ENCODE data around the gene ASRGL1. TPM values are rescaled to one million over a fixed set of nuclear protein-coding genes. Genes with fewer than 3 reads are reported as not detected.

The ASRGL1 gene
- total RNA-seq, 2 experiments from 2014 or later, result 6.8 to 10.4 TPM

- ChIA-PET POLR2A (interaction anchor here (0.7 kb wide), 1 partner anchor 80 kb away, joined by 9 read pairs; no protein-coding TSS in a partner anchor), CTCF (interaction anchor here (4.0 kb wide), 1 partner anchor 154 kb away, joined by 12 read pairs; no protein-coding TSS in a partner anchor)
Measured at GRCh38 chr11:62388999-62389398, 51.8 kb downstream of the ASRGL1 start.

DNA sequence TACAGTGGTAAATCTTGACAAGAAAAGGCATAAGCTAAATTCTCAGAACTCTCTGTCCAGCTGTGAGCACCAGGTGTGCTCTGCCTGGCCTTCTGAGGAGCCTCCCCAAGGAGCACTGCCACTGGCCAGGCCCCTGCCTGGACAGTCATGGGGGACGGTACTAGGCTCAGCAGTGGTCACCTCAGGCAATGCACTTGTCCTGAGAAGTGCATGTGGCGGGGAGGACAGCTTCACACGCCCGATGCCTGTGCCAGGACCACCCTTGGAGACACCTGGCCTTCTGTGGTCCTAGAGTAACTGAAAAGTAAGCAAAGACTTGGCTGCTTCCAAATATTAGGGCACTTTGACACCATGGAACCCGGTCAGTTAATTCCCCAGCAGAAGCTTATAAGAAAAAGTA lies 53.0 kb downstream of the ASRGL1 start:
- CTCF ChIA-PET, result interaction anchor here (0.5 to 4.0 kb wide), 3 partner anchors 47 to 317 kb away, joined by 3 to 12 read pairs (median 3); partner anchors contain the start of gene BSCL2
- POLR2A ChIA-PET, result no interaction called here

DNA sequence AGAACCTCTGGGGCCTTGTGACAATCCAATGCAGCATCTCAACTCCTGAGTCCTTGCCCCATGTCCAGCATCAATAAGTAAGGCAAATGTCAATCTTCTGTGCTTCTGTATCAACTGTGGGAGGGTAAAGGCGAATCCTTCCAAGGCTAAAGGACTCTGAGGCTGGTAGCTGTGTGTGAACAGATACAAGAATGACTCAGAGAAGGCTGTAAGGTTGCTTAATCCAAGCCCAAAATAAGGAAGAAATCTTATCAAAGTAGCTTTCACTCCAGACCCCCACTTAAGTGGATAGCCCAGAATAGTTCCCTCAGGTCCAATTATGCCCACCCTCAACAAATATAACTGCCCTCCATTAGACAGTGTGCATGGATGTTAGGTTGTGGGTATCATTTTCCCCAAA lies 53.5 kb downstream of the ASRGL1 start:
- CTCF ChIA-PET, result interaction anchor here (0.8 to 4.0 kb wide), 4 partner anchors 34 to 316 kb away, joined by 3 to 12 read pairs (median 3); partner anchors contain the start of gene BSCL2
- POLR2A ChIA-PET, result no interaction called here

GRCh38 chr11:62391642-62392425 lies 54.6 kb downstream of the ASRGL1 start:
- ChIA-PET CTCF (interaction anchor here (0.8 to 4.0 kb wide), 5 partner anchors 15 to 315 kb away, joined by 3 to 12 read pairs (median 3); partner anchors contain the start of gene BSCL2), POLR2A (no interaction called here)

DNA sequence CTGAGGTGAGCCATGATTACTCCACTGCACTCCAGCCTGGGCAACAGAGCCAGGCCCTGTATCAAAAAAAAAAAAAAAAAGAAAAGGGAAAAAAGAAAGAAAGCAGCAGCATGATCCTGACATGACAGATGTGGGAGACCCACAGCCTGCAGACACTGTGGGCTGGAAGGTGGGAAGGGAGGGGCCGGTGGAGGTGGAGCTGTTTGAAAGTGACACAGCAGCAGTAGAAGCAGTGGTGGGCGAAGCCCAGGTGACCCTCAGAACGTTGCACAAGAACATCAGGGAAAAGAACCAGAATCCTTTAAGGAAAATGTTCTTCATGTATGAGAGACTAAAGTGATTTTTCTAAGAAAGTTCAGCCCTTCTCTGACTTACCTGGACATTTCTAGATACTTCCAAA lies 55.3 kb downstream of the ASRGL1 start:
- CTCF ChIA-PET, result interaction anchor here (0.5 to 4.0 kb wide), 6 partner anchors 10 to 310 kb away, joined by 3 to 12 read pairs (median 4); no protein-coding TSS in a partner anchor
- POLR2A ChIA-PET, result interaction anchor here (0.8 kb wide), 1 partner anchor 159 kb away, joined by 4 read pairs; no protein-coding TSS in a partner anchor

DNA sequence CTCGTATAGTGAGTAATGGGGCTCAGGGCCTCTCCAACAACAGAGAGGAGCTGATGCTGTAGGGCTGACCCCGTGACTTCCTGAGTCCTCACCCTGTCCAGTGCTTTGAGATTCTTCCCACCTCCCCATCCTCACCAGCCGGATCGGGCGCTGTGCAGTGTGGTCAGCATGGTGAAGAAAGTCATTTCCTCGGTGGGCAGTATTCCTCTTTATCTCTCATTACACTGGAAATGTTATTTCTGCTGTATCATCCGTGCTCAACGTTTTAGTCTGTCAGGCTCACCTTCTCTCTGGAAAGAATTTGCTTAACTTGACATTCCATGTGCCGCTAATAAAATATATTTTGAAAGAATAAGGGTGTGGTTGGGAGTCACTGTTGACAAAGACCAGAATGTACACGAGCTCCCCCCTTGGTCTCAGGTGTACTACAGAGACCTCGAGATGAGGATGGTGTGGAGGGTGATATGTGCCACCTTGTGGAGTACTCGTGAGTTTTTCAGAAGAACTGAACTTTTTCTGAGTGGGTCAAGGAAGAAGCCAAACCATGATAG lies 55.9 kb downstream of the ASRGL1 start:
- CTCF ChIA-PET, result interaction anchor here (0.5 to 1.3 kb wide), 4 partner anchors 9 to 302 kb away, joined by 3 to 5 read pairs (median 4); no protein-coding TSS in a partner anchor
- POLR2A ChIA-PET, result interaction anchor here (0.8 kb wide), 1 partner anchor 159 kb away, joined by 4 read pairs; no protein-coding TSS in a partner anchor

GRCh38 chr11:62393735-62394134 lies 56.5 kb downstream of the ASRGL1 start:
- POLR2A ChIA-PET, result no interaction called here
- CTCF ChIA-PET, result interaction anchor here (2.2 kb wide), 1 partner anchor 12 kb away, joined by 5 read pairs; no protein-coding TSS in a partner anchor

DNA sequence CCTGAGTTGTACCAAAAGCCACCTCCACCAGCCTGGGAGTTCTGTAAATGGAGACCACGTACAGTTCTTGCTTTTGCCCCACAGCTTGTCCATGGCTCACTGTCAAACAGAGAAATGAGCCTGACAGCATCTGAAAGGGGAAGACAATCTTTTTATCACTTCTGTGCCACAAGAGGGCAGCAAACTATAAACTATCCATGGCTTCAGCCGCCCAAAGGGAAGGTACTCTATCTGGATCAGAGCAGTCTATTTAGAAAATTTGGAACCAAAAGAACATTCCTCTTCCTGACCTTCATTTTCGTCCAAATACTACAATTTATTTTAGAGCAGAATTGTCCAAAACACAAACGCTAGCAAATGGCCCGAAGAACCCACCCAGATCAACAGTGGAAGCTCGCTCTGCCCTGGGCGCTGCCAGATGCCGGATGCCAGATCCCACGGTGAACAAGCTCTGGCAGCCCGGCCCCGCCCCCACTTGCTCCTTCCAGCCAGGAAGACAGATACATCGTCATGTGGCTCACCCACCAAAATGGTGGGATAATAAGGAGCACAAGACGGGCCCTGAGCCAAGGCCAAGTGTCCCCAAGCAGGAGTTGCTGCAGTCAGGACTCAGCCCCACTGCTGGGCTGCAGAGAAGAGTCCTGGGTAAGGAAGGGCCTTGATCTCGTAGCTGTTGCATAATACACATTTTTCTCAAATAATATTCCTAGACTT lies 57.7 kb downstream of the ASRGL1 start:
- POLR2A ChIA-PET, result interaction anchor here (0.5 to 0.6 kb wide), 2 partner anchors 308 to 356 kb away, joined by 4 to 5 read pairs; no protein-coding TSS in a partner anchor
- CTCF ChIA-PET, result interaction anchor here (0.7 to 2.2 kb wide), 8 partner anchors 13 to 299 kb away, joined by 4 to 11 read pairs (median 4); no protein-coding TSS in a partner anchor

- POLR2A ChIA-PET, result no interaction called here
- CTCF ChIA-PET, result interaction anchor here (1.1 to 2.2 kb wide), 6 partner anchors 10 to 163 kb away, joined by 3 to 11 read pairs (median 5); no protein-coding TSS in a partner anchor
Measured at GRCh38 chr11:62395885-62396551, 58.8 kb downstream of the ASRGL1 start.

DNA sequence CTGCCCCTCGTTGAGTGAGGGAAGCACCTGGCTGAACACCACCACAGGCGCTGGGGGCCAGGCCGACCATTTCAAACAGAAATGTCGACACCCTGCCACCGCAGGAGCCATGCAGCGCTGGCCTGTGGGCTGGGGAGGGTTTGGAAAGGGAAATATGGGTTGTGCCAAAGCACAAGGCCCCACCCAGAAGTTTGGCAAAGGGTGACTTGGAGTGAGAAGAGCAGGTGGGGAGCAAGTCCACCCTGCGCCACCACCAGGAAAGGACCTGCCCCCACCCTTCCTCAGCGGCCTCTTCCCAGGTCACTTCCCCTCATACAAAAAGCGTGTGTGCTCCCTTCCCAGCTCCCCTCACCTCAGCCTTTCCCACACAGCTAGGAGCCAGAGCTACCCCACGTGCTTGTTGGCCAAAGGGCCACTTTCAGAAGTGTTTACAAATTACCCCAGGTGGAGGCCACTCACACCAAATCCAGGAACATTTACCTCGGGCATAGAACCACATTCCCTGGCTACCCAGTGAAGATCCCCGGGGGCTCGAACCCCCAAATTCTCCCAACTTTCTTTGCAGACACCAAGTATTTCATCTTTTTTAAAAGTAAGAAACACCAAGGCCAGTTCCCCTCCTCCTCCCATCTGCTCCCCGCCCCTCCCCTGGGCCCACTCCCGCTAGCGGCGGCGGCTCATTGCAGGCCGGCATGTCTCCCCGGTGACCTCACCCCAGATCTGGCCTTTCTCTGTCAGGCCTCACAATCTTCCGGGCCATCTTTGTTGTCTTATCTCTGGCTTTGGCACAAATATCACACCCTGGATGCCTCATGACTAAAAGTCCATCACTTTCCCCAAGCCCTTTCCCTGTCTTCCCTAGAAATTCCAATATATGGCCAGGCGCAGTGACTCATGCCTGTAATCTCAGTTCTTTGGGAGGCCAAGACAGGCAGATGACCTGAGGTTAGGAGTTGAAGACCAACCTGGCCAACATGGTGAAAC lies 61.1 kb downstream of the ASRGL1 start:
- CTCF ChIA-PET, result interaction anchor here (1.0 to 1.1 kb wide), 2 partner anchors 145 to 270 kb away, joined by 3 to 5 read pairs; no protein-coding TSS in a partner anchor
- POLR2A ChIA-PET, result no interaction called here

- ChIA-PET POLR2A (no interaction called here), CTCF (interaction anchor here (1.0 to 1.1 kb wide), 2 partner anchors 144 to 269 kb away, joined by 3 to 5 read pairs; no protein-coding TSS in a partner anchor)
Measured at GRCh38 chr11:62399172-62399877, 62.1 kb downstream of the ASRGL1 start.

DNA sequence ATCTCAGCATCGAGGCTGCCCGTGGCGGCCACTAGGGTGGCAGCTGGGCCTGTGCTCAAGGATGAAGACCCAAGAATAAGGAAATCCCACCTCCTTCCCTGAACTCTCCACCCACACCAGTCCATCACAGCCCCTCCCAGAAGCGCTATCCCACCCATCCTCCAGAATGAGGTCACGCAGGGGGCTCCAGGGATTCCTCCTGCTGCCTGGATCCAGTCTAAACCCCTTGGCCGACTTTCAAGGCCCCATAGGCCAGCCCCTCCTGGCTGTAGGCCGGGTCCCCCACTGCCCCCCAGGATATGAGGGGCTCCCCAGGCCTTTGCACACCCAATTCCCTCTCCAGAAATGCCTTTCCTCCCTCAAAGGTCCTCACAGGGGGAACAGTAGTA lies 62.6 kb downstream of the ASRGL1 start:
- POLR2A ChIA-PET, result no interaction called here

DNA sequence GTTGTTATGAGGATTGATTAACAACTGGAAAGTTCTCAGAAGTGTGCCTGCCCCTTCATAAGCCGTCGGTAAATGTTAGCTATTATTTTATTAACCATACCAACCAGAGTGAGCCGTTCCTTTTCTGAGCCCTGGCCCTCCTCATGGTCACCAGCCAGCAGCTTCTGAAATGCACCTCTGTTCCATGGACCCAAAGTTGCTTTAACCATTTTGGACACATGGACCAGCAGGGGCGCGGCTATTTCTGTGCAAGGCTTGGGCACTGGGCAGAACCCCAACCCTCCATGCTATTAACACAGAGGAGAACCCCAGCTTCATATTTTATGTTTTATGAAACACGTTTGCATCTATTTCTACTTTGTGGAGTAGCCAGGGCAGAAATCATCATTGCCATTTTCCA lies 63.0 kb downstream of the ASRGL1 start:
- CTCF ChIA-PET, result interaction anchor here (2.4 kb wide), 1 partner anchor 24 kb away, joined by 12 read pairs; no protein-coding TSS in a partner anchor
- POLR2A ChIA-PET, result no interaction called here

More for the DNA sequence above, 62.6 kb downstream of the ASRGL1 start:
- CTCF ChIA-PET, result interaction anchor here (1.0 to 2.4 kb wide), 2 partner anchors 25 to 268 kb away, joined by 5 to 12 read pairs; no protein-coding TSS in a partner anchor

DNA sequence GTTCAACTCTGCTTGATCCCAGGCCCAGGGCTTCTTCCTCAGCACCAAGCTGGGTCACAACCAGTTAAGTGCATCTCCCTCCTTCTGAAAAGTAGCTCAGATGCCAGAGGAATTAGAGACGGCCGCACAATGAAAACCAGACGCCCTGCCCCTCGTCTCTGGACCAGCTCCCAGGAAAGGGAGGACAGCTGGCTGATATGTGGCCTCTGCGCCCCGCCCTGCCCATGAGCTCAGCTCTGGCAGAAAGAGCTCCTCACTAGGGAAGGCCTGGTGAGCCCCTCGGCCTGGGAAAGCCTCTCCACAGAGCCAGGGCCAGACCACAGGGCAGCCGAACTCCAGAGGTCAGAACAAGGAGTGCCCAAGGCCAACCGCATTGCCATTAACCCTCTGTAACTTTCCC lies 63.5 kb downstream of the ASRGL1 start:
- ChIA-PET POLR2A (no interaction called here), CTCF (interaction anchor here (1.5 to 2.4 kb wide), 2 partner anchors 24 to 146 kb away, joined by 3 to 12 read pairs; partner anchors contain the start of gene AHNAK)

- CTCF ChIA-PET, result interaction anchor here (1.2 to 2.4 kb wide), 4 partner anchors 23 to 190 kb away, joined by 3 to 12 read pairs (median 5); partner anchors contain the start of genes AHNAK and TUT1
- POLR2A ChIA-PET, result interaction anchor here (1.4 kb wide), 1 partner anchor 143 kb away, joined by 4 read pairs; no protein-coding TSS in a partner anchor
Measured at GRCh38 chr11:62401356-62401755, 64.1 kb downstream of the ASRGL1 start.

GRCh38 chr11:62401811-62402210 lies 64.6 kb downstream of the ASRGL1 start:
- ChIA-PET POLR2A (interaction anchor here (0.5 to 1.4 kb wide), 3 partner anchors 42 to 143 kb away, joined by 3 to 4 read pairs (median 3); no protein-coding TSS in a partner anchor), CTCF (interaction anchor here (0.5 to 2.4 kb wide), 8 partner anchors 9 to 272 kb away, joined by 3 to 12 read pairs (median 3); partner anchors contain the start of genes AHNAK and TUT1)
